Measurements from ENCODE around the gene UBXN6. TPM values are rescaled to one million over a fixed set of nuclear protein-coding genes. Genes with fewer than 3 reads are reported as not detected.

The UBXN6 gene
- total and polyA plus RNA-seq, 2 of the 8 experiments (the other 6 are each of a cell fraction or from before 2014, with no cell fraction given) = 28.0 to 43.8 TPM

DNA sequence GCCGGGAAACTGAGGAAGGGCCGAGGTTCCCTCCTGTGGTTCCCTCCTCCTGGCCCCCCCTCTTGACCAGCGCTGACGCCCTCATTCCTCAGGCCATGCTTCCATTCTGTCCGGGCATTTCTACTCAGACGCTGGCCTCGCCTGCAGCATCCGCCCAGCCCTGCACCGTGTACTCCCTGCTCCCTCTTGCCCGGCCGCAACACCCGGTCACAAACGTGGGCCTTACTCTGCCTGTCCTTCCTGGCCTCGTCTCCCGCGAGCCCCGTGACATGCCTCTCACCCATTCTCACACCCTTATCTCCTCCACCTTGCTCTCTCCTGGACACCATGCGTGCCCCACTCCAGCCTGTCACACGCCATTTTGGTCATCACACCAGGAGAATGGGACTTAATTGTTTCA is 25.8 kb upstream of the UBXN6 start:
- FAIRE-seq (no peak), DNase-seq (ENCODE audit: low read depth in 1 of 2, low spot score in 2 of 2) (no peak)
- Histone ChIP-seq H3K27me3 (replicated peaks in 1 of 4; ENCODE audit: control insufficient read depth in 3 of 4, extremely low read depth in 1 of 4, insufficient read depth in 3 of 4, low read length in 3 of 4) (no peaks in the 10 kb centered on the region), H2BK5ac (ENCODE audit: low read depth, low read length) (no peak overlapping the region), H4K5ac (ENCODE audit: insufficient read length, low read depth, low read length) (no peak overlapping the region), H4K20me1 (replicated peaks in 1 of 2; ENCODE audit: control insufficient read depth in 1 of 2, insufficient read depth in 2 of 2, low read length in 2 of 2) (peaks cover 4 to 16% of the 10 kb centered on the region in 2 experiments), H2AK5ac (ENCODE audit: low read depth, low read length) (no peak overlapping the region), H2BK120ac (replicated peaks; ENCODE audit: low read depth, low read length) (no peak overlapping the region), H3K4me3 (ENCODE audit: extremely low read depth in 1 of 4, insufficient read depth in 2 of 4, low read depth in 3 of 4, low read length in 4 of 4) (no peak overlapping the region), H4K8ac (ENCODE audit: extremely low read depth, insufficient read depth, low read length) (no peak overlapping the region), H2BK15ac (ENCODE audit: low read length) (no peak overlapping the region), H3K36me3 (ENCODE audit: control insufficient read depth in 2 of 4, insufficient read depth in 4 of 4, low read length in 3 of 4) (peaks cover 2 to 26% (median 7%) of the 10 kb centered on the region in 4 experiments; a peak in 7 of 8 replicates), H2BK20ac (ENCODE audit: low read length) (no peak overlapping the region), H3K79me1 (ENCODE audit: low read depth, low read length) (peaks cover 4% of the 10 kb centered on the region), H3K27ac (ENCODE audit: low read depth, low read length) (no peak overlapping the region), H3K23me2 (ENCODE audit: low read depth, low read length) (no peaks in the 10 kb centered on the region), H3K79me2 (ENCODE audit: control insufficient read depth in 1 of 2, insufficient read depth in 2 of 2, low read length in 2 of 2) (no peaks in the 10 kb centered on the region), H3K4me1 (replicated peaks in 1 of 4; ENCODE audit: control insufficient read depth in 3 of 4, insufficient read depth in 4 of 4, low read length in 3 of 4) (no peaks in the 10 kb centered on the region), H3K14ac (ENCODE audit: insufficient read length) (no peak overlapping the region), H2AFZ (ENCODE audit: low read length) (no peak overlapping the region), H3K23ac (ENCODE audit: insufficient read length) (no peak overlapping the region), H3K56ac (replicated peaks; ENCODE audit: insufficient read length, low read depth, low read length) (no peak overlapping the region), H4K91ac (replicated peaks; ENCODE audit: insufficient read length, low read length) (no peak overlapping the region), H3K18ac (ENCODE audit: extremely low read depth, low read length) (no peak overlapping the region), H2BK12ac (ENCODE audit: low read depth, low read length) (no peak overlapping the region), H3K9me3 (ENCODE audit: insufficient read depth in 2 of 2, low read depth in 1 of 2, low read length in 1 of 2) (no peaks in the 10 kb centered on the region), H3K4me2 (ENCODE audit: insufficient read depth in 1 of 2, low read depth in 2 of 2, low read length in 2 of 2) (no peak overlapping the region), H3K9ac (replicated peaks in 1 of 4; ENCODE audit: extremely low read depth in 1 of 4, low read depth in 3 of 4, low read length in 3 of 4) (no peak overlapping the region), H3K4ac (replicated peaks; ENCODE audit: insufficient read length, low read depth, low read length) (no peak overlapping the region)
- WGBS, 2 experiments (ENCODE audit: extremely low coverage in 1 of 2, insufficient coverage in 1 of 2, insufficient read length in 1 of 2, insufficient replicate concordance in 2 of 2, low coverage in 1 of 2, low lambda C conversion rate in 2 of 2, missing lambda C conversion rate in 1 of 2) = 95% methylated on average over 19 of the region's 19 CpGs; no CpG with 5 or more reads in 1 of the 2 experiments
- POLR2A ChIA-PET (ENCODE audit: partially characterized antibody) = interaction anchor here (1.1 to 1.8 kb wide), 3 partner anchors 9 to 19 kb away, joined by 3 to 8 read pairs (median 6); no protein-coding TSS in a partner anchor
- CTCF ChIA-PET (ENCODE audit: partially characterized antibody) = interaction anchor here (0.8 kb wide), 1 partner anchor 217 kb away, joined by 4 read pairs; no protein-coding TSS in a partner anchor
- TF ChIP-seq ASH2L (IDR thresholded peaks at IDR 0.05; ENCODE audit: low read length) = no peak
- TF ChIP-seq EZH2 (IDR thresholded peaks at IDR 0.05; ENCODE audit: low read depth, low read length, severe bottlenecking) = no peak
- TF ChIP-seq, protein P1, sequence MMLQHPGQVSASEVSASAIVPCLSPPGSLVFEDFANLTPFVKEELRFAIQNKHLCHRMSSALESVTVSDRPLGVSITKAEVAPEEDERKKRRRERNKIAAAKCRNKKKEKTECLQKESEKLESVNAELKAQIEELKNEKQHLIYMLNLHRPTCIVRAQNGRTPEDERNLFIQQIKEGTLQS (IDR thresholded peaks at IDR 0.05; ENCODE audit: insufficient read depth, low read depth, low read length) = no peak
- no peak for TF ChIP-seq NANOG (IDR thresholded peaks at IDR 0.05; ENCODE audit: insufficient read depth, low read depth, low read length, poor library complexity, severe bottlenecking)
- no peak for TF ChIP-seq SP4 (IDR thresholded peaks at IDR 0.05; ENCODE audit: low read length)
- no peak for TF ChIP-seq PHF8 (conservative IDR thresholded peaks at IDR 0.05; ENCODE audit: low read depth, low read length)
- TF ChIP-seq SP2 (IDR thresholded peaks at IDR 0.05; ENCODE audit: low read length) = no peak
- no peak for TF ChIP-seq POLR2A (IDR thresholded peaks at IDR 0.05; ENCODE audit: control extremely low read depth in 1 of 2, low read depth in 2 of 2, low read length in 2 of 2)
- no peak for TF ChIP-seq BACH1 (IDR thresholded peaks at IDR 0.05; ENCODE audit: low read length)
- TF ChIP-seq CBX5 (IDR thresholded peaks at IDR 0.05; ENCODE audit: low read depth, low read length) = no peak
- no peak for TF ChIP-seq RFX5 (IDR thresholded peaks at IDR 0.05; ENCODE audit: borderline replicate concordance, low read depth, low read length)
- TF ChIP-seq CHD1 (IDR thresholded peaks at IDR 0.05; ENCODE audit: low read depth, low read length) = no peak
- no peak for TF ChIP-seq MAFK (IDR thresholded peaks at IDR 0.05; ENCODE audit: low read depth, low read length)
- no peak for TF ChIP-seq BRCA1 (IDR thresholded peaks at IDR 0.05; ENCODE audit: low read depth, low read length)
- no peak for TF ChIP-seq JUND (IDR thresholded peaks at IDR 0.05; ENCODE audit: low read length)
